H1 (cell line): Measurements from ENCODE around the gene DERL3. TPM values are rescaled to one million over a fixed set of nuclear protein-coding genes. Genes with fewer than 3 reads are reported as not detected.

Experiments
- CTCF ChIA-PET: fragments of 300-600 bp; sonication (Branson Sonifier 250); formaldehyde crosslinking; loops from one replicate; lab custom pipeline; 2021; ENCODE audit not compliant: partially characterized antibody; lab: Charles Lee
- POLR2A ChIA-PET: fragments of 300-600 bp; sonication (Branson Sonifier 250); formaldehyde crosslinking; loops from one replicate; lab custom pipeline; 2021; ENCODE audit warnings: inconsistent platforms; ENCODE audit not compliant: partially characterized antibody; lab: Charles Lee
- DNase-seq, 2 experiments: peaks; one replicate each; pipeline versions ENCODE4 v3.0.0 to v3.0.0-alpha.2; 2010 to 2022; ENCODE audit warnings: low spot score in 2 of 2, low read depth in 1 of 2, mixed read lengths in 1 of 2
- FAIRE-seq: peaks from 2 replicates; lab custom pipeline; 2011; peaks lifted over from hg19 to GRCh38; lab: Jason Lieb, UNC
- H2AFZ ChIP-seq: 2 replicates; pipeline ENCODE4 v1.8.1; 2012; ENCODE audit warnings: low read length, inconsistent platforms
- H2AK5ac ChIP-seq: 2 replicates; pipeline ENCODE4 v1.6.1; 2013; ENCODE audit warnings: low read depth, low read length
- H2BK120ac ChIP-seq: replicated peaks from 2 replicates; pipeline ENCODE3; 2013; ENCODE audit warnings: low read depth, low read length, inconsistent platforms
- H2BK12ac ChIP-seq: 2 replicates; pipeline ENCODE4 v1.6.1; 2013; ENCODE audit warnings: low read depth, low read length
- H2BK15ac ChIP-seq: 2 replicates; pipeline ENCODE4 v1.6.1; 2013; ENCODE audit warnings: low read length
- H2BK20ac ChIP-seq: 2 replicates; pipeline ENCODE4 v1.6.1; 2013; ENCODE audit warnings: low read length
- H2BK5ac ChIP-seq: 2 replicates; pipeline ENCODE4 v1.6.1; 2013; ENCODE audit warnings: low read depth, low read length
- H3K14ac ChIP-seq: 2 replicates; pipeline ENCODE4 v1.6.1; 2013; ENCODE audit warnings: inconsistent platforms; ENCODE audit not compliant: insufficient read length
- H3K18ac ChIP-seq: 2 replicates; pipeline ENCODE4 v1.6.1; 2013; ENCODE audit warnings: low read length; ENCODE audit errors: extremely low read depth
- H3K23ac ChIP-seq: 2 replicates; pipeline ENCODE4 v1.6.1; 2013; ENCODE audit warnings: inconsistent platforms; ENCODE audit not compliant: insufficient read length
- H3K23me2 ChIP-seq: 2 replicates; pipeline ENCODE4 v1.6.1; 2013; ENCODE audit warnings: low read depth, low read length
- H3K27ac ChIP-seq: 2 replicates; pipeline ENCODE4 v1.6.1; 2011; ENCODE audit warnings: low read depth, low read length, inconsistent platforms
- H3K27me3 ChIP-seq, 4 experiments: replicated peaks in 1 of 4; 1 replicate in 1 of 4; 2 replicates in 3 of 4; pipeline versions ENCODE4 v1.6.1 to v1.8.1; 2011 to 2013; ENCODE audit warnings: low read length in 3 of 4, mild to moderate bottlenecking in 3 of 4, inconsistent platforms in 2 of 4, mixed read lengths in 2 of 4, moderate library complexity in 1 of 4; ENCODE audit not compliant: control insufficient read depth in 3 of 4, insufficient read depth in 3 of 4; ENCODE audit errors: extremely low read depth in 1 of 4
- H3K36me3 ChIP-seq, 4 experiments: 2 replicates each; pipeline versions ENCODE4 v1.6.1 to v1.8.1; 2011 to 2013; ENCODE audit warnings: mild to moderate bottlenecking in 4 of 4, low read length in 3 of 4, moderate library complexity in 2 of 4, control low read depth in 1 of 4, inconsistent platforms in 1 of 4; ENCODE audit not compliant: insufficient read depth in 4 of 4, control insufficient read depth in 2 of 4
- H3K4ac ChIP-seq: replicated peaks from 2 replicates; pipeline ENCODE3; 2013; ENCODE audit warnings: low read length, low read depth, mixed read lengths, inconsistent platforms; ENCODE audit not compliant: insufficient read length
- H3K4me1 ChIP-seq, 4 experiments: replicated peaks in 1 of 4; 1 replicate in 1 of 4; 2 replicates in 3 of 4; pipeline versions ENCODE4 v1.6.1 to v1.8.1; 2011 to 2013; ENCODE audit warnings: low read length in 3 of 4, inconsistent platforms in 2 of 4, mixed read lengths in 1 of 4; ENCODE audit not compliant: insufficient read depth in 4 of 4, control insufficient read depth in 3 of 4
- H3K4me2 ChIP-seq, 2 experiments: 2 replicates each; pipeline versions ENCODE4 v1.6.1 to v1.8.1; 2011 to 2013; ENCODE audit warnings: low read depth in 2 of 2, low read length in 2 of 2, control low read depth in 1 of 2, inconsistent platforms in 1 of 2, mild to moderate bottlenecking in 1 of 2; ENCODE audit not compliant: insufficient read depth in 1 of 2
- H3K4me3 ChIP-seq, 4 experiments: fragments of 200-600, 300-600 bp in 1 of 4; sonication (generic), shearing (Covaris generic), sonication (Bioruptor Twin) in 1 of 4; 2 replicates each; pipeline versions ENCODE4 v1.5.1 to v1.8.1; 2011 to 2016; ENCODE audit warnings: low read length in 4 of 4, low read depth in 3 of 4, control low read depth in 2 of 4, inconsistent platforms in 2 of 4, mild to moderate bottlenecking in 2 of 4, mixed read lengths in 1 of 4, moderate library complexity in 1 of 4; ENCODE audit not compliant: insufficient read depth in 2 of 4; ENCODE audit errors: extremely low read depth in 1 of 4
- H3K56ac ChIP-seq: replicated peaks from 2 replicates; pipeline ENCODE3; 2013; ENCODE audit warnings: low read depth, mild to moderate bottlenecking, mixed read lengths, low read length, inconsistent platforms; ENCODE audit not compliant: insufficient read length
- H3K79me1 ChIP-seq: 2 replicates; pipeline ENCODE4 v1.6.1; 2013; ENCODE audit warnings: low read depth, low read length, control low read depth
- H3K79me2 ChIP-seq, 2 experiments: 2 replicates each; pipeline versions ENCODE4 v1.6.1 to v1.8.1; 2012 to 2013; ENCODE audit warnings: low read length in 2 of 2, mild to moderate bottlenecking in 2 of 2, inconsistent platforms in 1 of 2; ENCODE audit not compliant: insufficient read depth in 2 of 2, control insufficient read depth in 1 of 2
- H3K9ac ChIP-seq, 4 experiments: replicated peaks in 1 of 4; 1 replicate in 1 of 4; 2 replicates in 3 of 4; pipeline versions ENCODE4 v1.6.1 to v1.8.1; 2011 to 2013; ENCODE audit warnings: low read depth in 3 of 4, low read length in 3 of 4, control low read depth in 2 of 4, mild to moderate bottlenecking in 2 of 4, moderate library complexity in 2 of 4, inconsistent platforms in 1 of 4; ENCODE audit errors: extremely low read depth in 1 of 4
- H3K9me3 ChIP-seq, 2 experiments: 2 replicates each; pipeline versions ENCODE4 v1.6.1 to v1.8.1; 2012 to 2013; ENCODE audit warnings: mild to moderate bottlenecking in 2 of 2, moderate library complexity in 2 of 2, control low read depth in 1 of 2, inconsistent platforms in 1 of 2, low read depth in 1 of 2, low read length in 1 of 2, mixed read lengths in 1 of 2; ENCODE audit not compliant: insufficient read depth in 2 of 2
- H4K20me1 ChIP-seq, 2 experiments: replicated peaks in 1 of 2; 2 replicates each; pipeline versions ENCODE3 to v1.8.1; 2011 to 2013; ENCODE audit warnings: inconsistent platforms in 2 of 2, low read length in 2 of 2, mild to moderate bottlenecking in 1 of 2; ENCODE audit not compliant: insufficient read depth in 2 of 2, control insufficient read depth in 1 of 2
- H4K5ac ChIP-seq: 2 replicates; pipeline ENCODE4 v1.6.1; 2013; ENCODE audit warnings: low read length, low read depth, mixed read lengths, inconsistent platforms; ENCODE audit not compliant: insufficient read length
- H4K8ac ChIP-seq: 2 replicates; pipeline ENCODE4 v1.8.0; 2013; ENCODE audit warnings: mild to moderate bottlenecking, moderate library complexity, low read length, inconsistent platforms; ENCODE audit not compliant: insufficient read depth; ENCODE audit errors: extremely low read depth
- H4K91ac ChIP-seq: replicated peaks from 2 replicates; pipeline ENCODE3; 2013; ENCODE audit warnings: low read length, mixed read lengths, inconsistent platforms; ENCODE audit not compliant: insufficient read length
- ATF2 ChIP-seq: IDR thresholded peaks from 2 replicates; pipeline ENCODE4 v1.6.1; 2012; ENCODE audit warnings: low read length, inconsistent platforms
- ATF3 ChIP-seq: IDR thresholded peaks from 2 replicates; pipeline ENCODE4 v1.6.1; 2011; ENCODE audit warnings: low read depth, mild to moderate bottlenecking, low read length; ENCODE audit not compliant: insufficient read depth
- BACH1 ChIP-seq: IDR thresholded peaks from 2 replicates; pipeline ENCODE4 v1.6.1; 2012; ENCODE audit warnings: low read length, improper control_type of control experiment
- CHD1 ChIP-seq: IDR thresholded peaks from 2 replicates; pipeline ENCODE4 v1.6.1; 2012; ENCODE audit warnings: low read depth, low read length, improper control_type of control experiment
- CREB1 ChIP-seq: IDR thresholded peaks from 2 replicates; pipeline ENCODE4 v1.6.1; 2012; ENCODE audit warnings: inconsistent platforms
- HDAC2 ChIP-seq, 2 experiments: fragments of 300-600 bp in 1 of 2; sonication (generic) in 1 of 2; IDR thresholded peaks; 2 replicates each; pipeline ENCODE4 v1.6.1; 2011 to 2012; ENCODE audit warnings: low read depth in 2 of 2, low read length in 2 of 2, mild to moderate bottlenecking in 2 of 2, moderate library complexity in 2 of 2, borderline replicate concordance in 1 of 2, inconsistent platforms in 1 of 2
- HDAC6 ChIP-seq: IDR thresholded peaks from one replicate; pipeline ENCODE4 v1.7.1; 2012; ENCODE audit warnings: low read depth, mild to moderate bottlenecking, inconsistent platforms, low read length, moderate library complexity
- PHF8 ChIP-seq: fragments of 200-600 bp; sonication (generic); conservative IDR thresholded peaks from 2 replicates; pipeline ENCODE4 v1.7.1; 2012; ENCODE audit warnings: low read depth, mild to moderate bottlenecking, inconsistent platforms, low read length, moderate library complexity
- SP2 ChIP-seq: IDR thresholded peaks from 2 replicates; pipeline ENCODE4 v1.6.1; 2012; ENCODE audit warnings: mild to moderate bottlenecking, low read length, inconsistent platforms
- SP4 ChIP-seq: IDR thresholded peaks from 2 replicates; pipeline ENCODE4 v1.6.1; 2012; ENCODE audit warnings: low read length, inconsistent platforms
- SRF ChIP-seq: IDR thresholded peaks from 2 replicates; pipeline ENCODE4 v1.6.1; 2011; ENCODE audit warnings: mild to moderate bottlenecking, low read depth, low read length, moderate library complexity
- WGBS, 2 experiments: shearing (Covaris generic) in 1 of 2; methylation state at CpG; one replicate each; pipeline versions ENCODE4 v1.1.6 to v1.1.7; 2013 to 2015; ENCODE audit warnings: low lambda C conversion rate in 2 of 2, mixed read lengths in 2 of 2, inconsistent platforms in 1 of 2, low coverage in 1 of 2, missing lambda C conversion rate in 1 of 2; ENCODE audit not compliant: insufficient replicate concordance in 2 of 2, insufficient coverage in 1 of 2, insufficient read length in 1 of 2; ENCODE audit errors: extremely low coverage in 1 of 2, missing lambda C conversion rate in 1 of 2; 5-methylcytosine and 5-hydroxymethylcytosine counted together
- polyA plus RNA-seq, 7 experiments: library from polyadenylated mRNA; depleted of rRNA in 3 of 7; stranded (reverse) in 5 of 7; unstranded in 2 of 7; fragments of >200 nt in 5 of 7; fragments of 200-250 nt in 2 of 7; gene quantifications; 1 replicate in 5 of 7; 2 replicates in 1 of 7; 4 replicates in 1 of 7; pipeline versions ENCODE4 v1.2.1 to v1.2.3, GENCODE V29; 2011 to 2013; ENCODE audit warnings: missing spikeins in 2 of 7, mixed read lengths in 2 of 7
- total RNA-seq: library from RNA; stranded (reverse); fragmentation: NEBNext Ultra II Directional; extraction: Animal tissue kit (Norgen Biotek cat#: 25700); gene quantifications from 2 replicates; pipeline ENCODE4 v1.2.1, GENCODE V29; 2021

Gene DERL3
- total and polyA plus RNA-seq, 2 of the 8 experiments (the other 6 are each of a cell fraction or from before 2014, with no cell fraction given), result 8.7 to 19.5 TPM

- Histone ChIP-seq H4K5ac (no peak overlapping the region), H3K36me3 (peaks cover 5 to 44% (median 20%) of the 10 kb centered on the region in 4 experiments; a peak in 7 of 8 replicates), H4K20me1 (peaks cover 0 to 1% of the 10 kb centered on the region in 2 experiments), H3K27me3 (no peaks in the 10 kb centered on the region), H3K23ac (no peak overlapping the region), H3K9me3 (no peaks in the 10 kb centered on the region), H4K91ac (no peak overlapping the region), H3K23me2 (no peaks in the 10 kb centered on the region), H3K4me3 (no peak overlapping the region), H3K4me1 (no peaks in the 10 kb centered on the region), H2AK5ac (no peak overlapping the region), H4K8ac (no peak overlapping the region), H3K56ac (no peak overlapping the region), H3K4me2 (no peak overlapping the region), H2BK5ac (no peak overlapping the region; the same call in 1 of the 2 replicates), H2BK120ac (no peak overlapping the region), H2AFZ (no peak overlapping the region), H3K79me1 (no peaks in the 10 kb centered on the region), H3K79me2 (no peaks in the 10 kb centered on the region), H3K14ac (no peak overlapping the region), H3K18ac (no peak overlapping the region), H3K4ac (no peak overlapping the region), H2BK12ac (no peak overlapping the region), H2BK20ac (no peak overlapping the region), H3K9ac (no peak overlapping the region), H3K27ac (no peak overlapping the region), H2BK15ac (no peak overlapping the region)
- 85% methylated on average over 10 of the region's 10 CpGs; no CpG with 5 or more reads in 1 of the 2 experiments for WGBS, 2 experiments
- no peak for FAIRE-seq
- POLR2A ChIA-PET, result interaction anchor here (1.3 to 2.4 kb wide), 2 partner anchors 10 to 13 kb away, joined by 3 to 8 read pairs; no protein-coding TSS in a partner anchor
- CTCF ChIA-PET, result interaction anchor here (0.6 to 3.3 kb wide), 4 partner anchors 11 to 408 kb away, joined by 3 to 9 read pairs (median 4); no protein-coding TSS in a partner anchor
- DNase-seq, result no peak
- no peak for TF ChIP-seq ATF3
- TF ChIP-seq SP4, result no peak
- TF ChIP-seq PHF8, result no peak
- TF ChIP-seq ATF2, result no peak
- no peak for TF ChIP-seq BACH1
- TF ChIP-seq HDAC2 (IDR thresholded peaks at IDR 0.05; ENCODE audit: borderline replicate concordance in 1 of 2, low read depth in 2 of 2, low read length in 2 of 2), result no peak
- TF ChIP-seq SRF, result no peak
- TF ChIP-seq HDAC6, result no peak
- TF ChIP-seq SP2, result no peak
- TF ChIP-seq CHD1, result no peak
- TF ChIP-seq CREB1, result no peak
These were observed 23.2 kb downstream of the DERL3 start for GRCh38 chr22:23815541-23816155.
